K562 (cell line): ENCODE measurements around the gene ARMC9. TPM values are rescaled to one million over a fixed set of nuclear protein-coding genes. Genes with fewer than 3 reads are reported as not detected.

Experiments used
- CBFA2T3 ChIP-seq: fragments of 450-650 bp; IDR thresholded peaks from 2 replicates; pipeline ENCODE4 v1.6.1; 2017
- HMG20A ChIP-seq: fragments of 450-650 bp; formaldehyde crosslinking; conservative IDR thresholded peaks from 2 replicates; pipeline ENCODE4 v1.4.0; 2020; ENCODE audit warnings: mild to moderate bottlenecking, mixed read lengths
- PRMT5 ChIP-seq: sonication (generic); formaldehyde crosslinking; IDR thresholded peaks from 2 replicates; pipeline ENCODE4 v1.5.0; 2020; ENCODE audit warnings: missing genetic modification reagents
- polyA plus RNA-seq, 8 experiments: library from polyadenylated mRNA; depleted of rRNA in 4 of 8; stranded (reverse) in 5 of 8; unstranded in 3 of 8; fragments of >200 nt; fragmentation: Nextera tagmentation in 2 of 8; fragmentation: Illumina TruSeq in 1 of 8; extraction: Ambion mirVana in 2 of 8; extraction: Trizol in 1 of 8; gene quantifications; 2 replicates each; pipeline versions ENCODE4 v1.2.1 to v1.2.3, GENCODE V29; 2011 to 2014; ENCODE audit warnings: inconsistent platforms in 1 of 8, missing spikeins in 1 of 8
- total RNA-seq, 7 experiments: library from RNA; depleted of rRNA in 6 of 7; stranded (reverse); fragments of >200 nt in 6 of 7; fragmentation: Illumina TruSeq in 2 of 7; extraction: Trizol in 2 of 7; gene quantifications; 2 replicates each; pipeline versions ENCODE4 v1.2.1 to v1.2.3, GENCODE V29; 2011 to 2021; ENCODE audit warnings: low replicate concordance in 1 of 7
- TF ChIP-seq, protein P1 (sequence below): fragments of 200-600 bp; sonication (generic); IDR thresholded peaks from one replicate; pipeline ENCODE4 v1.6.1; 2012; ENCODE audit warnings: mild to moderate bottlenecking, low read depth, low read length, inconsistent platforms
- TF ChIP-seq, protein P2 (sequence below): sonication (generic); formaldehyde crosslinking; IDR thresholded peaks from 2 replicates; pipeline ENCODE4 v1.8.0; 2022; ENCODE audit warnings: mild to moderate bottlenecking, missing genetic modification reagents

ARMC9 gene
- total and polyA plus RNA-seq, 9 of the 15 experiments (the other 6 are each of a cell fraction or from before 2014, with no cell fraction given), result 0.36 to 2.3 (median 1.1) TPM

DNA sequence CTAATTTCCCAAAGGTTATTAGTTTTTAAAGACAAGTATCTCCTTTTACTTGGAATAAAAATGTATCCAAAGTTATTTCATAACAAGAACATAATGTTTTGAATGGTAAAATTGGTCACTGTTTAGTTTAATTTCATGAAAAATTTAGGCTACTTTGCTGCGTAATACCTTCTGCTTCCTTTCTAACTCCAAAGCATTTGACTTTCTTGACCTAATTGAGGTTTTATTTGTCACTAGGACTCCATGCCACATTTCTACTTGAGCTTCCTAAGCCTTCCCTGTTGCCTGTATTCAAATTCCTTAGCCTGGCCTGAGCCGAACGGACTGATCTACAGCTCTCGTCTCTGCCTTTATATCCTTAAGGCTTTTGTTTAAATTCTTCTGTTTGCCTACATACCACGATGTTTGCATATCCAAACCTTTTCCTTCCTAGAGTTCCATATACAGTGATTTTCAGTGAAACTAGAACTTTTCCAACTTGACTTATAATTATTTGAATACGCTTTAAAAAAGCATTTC lies 25.1 kb downstream of the ARMC9 start (continued):
- TF ChIP-seq, protein P1, sequence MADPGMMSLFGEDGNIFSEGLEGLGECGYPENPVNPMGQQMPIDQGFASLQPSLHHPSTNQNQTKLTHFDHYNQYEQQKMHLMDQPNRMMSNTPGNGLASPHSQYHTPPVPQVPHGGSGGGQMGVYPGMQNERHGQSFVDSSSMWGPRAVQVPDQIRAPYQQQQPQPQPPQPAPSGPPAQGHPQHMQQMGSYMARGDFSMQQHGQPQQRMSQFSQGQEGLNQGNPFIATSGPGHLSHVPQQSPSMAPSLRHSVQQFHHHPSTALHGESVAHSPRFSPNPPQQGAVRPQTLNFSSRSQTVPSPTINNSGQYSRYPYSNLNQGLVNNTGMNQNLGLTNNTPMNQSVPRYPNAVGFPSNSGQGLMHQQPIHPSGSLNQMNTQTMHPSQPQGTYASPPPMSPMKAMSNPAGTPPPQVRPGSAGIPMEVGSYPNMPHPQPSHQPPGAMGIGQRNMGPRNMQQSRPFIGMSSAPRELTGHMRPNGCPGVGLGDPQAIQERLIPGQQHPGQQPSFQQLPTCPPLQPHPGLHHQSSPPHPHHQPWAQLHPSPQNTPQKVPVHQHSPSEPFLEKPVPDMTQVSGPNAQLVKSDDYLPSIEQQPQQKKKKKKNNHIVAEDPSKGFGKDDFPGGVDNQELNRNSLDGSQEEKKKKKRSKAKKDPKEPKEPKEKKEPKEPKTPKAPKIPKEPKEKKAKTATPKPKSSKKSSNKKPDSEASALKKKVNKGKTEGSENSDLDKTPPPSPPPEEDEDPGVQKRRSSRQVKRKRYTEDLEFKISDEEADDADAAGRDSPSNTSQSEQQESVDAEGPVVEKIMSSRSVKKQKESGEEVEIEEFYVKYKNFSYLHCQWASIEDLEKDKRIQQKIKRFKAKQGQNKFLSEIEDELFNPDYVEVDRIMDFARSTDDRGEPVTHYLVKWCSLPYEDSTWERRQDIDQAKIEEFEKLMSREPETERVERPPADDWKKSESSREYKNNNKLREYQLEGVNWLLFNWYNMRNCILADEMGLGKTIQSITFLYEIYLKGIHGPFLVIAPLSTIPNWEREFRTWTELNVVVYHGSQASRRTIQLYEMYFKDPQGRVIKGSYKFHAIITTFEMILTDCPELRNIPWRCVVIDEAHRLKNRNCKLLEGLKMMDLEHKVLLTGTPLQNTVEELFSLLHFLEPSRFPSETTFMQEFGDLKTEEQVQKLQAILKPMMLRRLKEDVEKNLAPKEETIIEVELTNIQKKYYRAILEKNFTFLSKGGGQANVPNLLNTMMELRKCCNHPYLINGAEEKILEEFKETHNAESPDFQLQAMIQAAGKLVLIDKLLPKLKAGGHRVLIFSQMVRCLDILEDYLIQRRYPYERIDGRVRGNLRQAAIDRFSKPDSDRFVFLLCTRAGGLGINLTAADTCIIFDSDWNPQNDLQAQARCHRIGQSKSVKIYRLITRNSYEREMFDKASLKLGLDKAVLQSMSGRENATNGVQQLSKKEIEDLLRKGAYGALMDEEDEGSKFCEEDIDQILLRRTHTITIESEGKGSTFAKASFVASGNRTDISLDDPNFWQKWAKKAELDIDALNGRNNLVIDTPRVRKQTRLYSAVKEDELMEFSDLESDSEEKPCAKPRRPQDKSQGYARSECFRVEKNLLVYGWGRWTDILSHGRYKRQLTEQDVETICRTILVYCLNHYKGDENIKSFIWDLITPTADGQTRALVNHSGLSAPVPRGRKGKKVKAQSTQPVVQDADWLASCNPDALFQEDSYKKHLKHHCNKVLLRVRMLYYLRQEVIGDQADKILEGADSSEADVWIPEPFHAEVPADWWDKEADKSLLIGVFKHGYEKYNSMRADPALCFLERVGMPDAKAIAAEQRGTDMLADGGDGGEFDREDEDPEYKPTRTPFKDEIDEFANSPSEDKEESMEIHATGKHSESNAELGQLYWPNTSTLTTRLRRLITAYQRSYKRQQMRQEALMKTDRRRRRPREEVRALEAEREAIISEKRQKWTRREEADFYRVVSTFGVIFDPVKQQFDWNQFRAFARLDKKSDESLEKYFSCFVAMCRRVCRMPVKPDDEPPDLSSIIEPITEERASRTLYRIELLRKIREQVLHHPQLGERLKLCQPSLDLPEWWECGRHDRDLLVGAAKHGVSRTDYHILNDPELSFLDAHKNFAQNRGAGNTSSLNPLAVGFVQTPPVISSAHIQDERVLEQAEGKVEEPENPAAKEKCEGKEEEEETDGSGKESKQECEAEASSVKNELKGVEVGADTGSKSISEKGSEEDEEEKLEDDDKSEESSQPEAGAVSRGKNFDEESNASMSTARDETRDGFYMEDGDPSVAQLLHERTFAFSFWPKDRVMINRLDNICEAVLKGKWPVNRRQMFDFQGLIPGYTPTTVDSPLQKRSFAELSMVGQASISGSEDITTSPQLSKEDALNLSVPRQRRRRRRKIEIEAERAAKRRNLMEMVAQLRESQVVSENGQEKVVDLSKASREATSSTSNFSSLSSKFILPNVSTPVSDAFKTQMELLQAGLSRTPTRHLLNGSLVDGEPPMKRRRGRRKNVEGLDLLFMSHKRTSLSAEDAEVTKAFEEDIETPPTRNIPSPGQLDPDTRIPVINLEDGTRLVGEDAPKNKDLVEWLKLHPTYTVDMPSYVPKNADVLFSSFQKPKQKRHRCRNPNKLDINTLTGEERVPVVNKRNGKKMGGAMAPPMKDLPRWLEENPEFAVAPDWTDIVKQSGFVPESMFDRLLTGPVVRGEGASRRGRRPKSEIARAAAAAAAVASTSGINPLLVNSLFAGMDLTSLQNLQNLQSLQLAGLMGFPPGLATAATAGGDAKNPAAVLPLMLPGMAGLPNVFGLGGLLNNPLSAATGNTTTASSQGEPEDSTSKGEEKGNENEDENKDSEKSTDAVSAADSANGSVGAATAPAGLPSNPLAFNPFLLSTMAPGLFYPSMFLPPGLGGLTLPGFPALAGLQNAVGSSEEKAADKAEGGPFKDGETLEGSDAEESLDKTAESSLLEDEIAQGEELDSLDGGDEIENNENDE, result no peak
- no peak for TF ChIP-seq CBFA2T3
- TF ChIP-seq HMG20A, result no peak
- no peak for TF ChIP-seq PRMT5 (CRISPR knock-in tag)
- TF ChIP-seq, protein P2, sequence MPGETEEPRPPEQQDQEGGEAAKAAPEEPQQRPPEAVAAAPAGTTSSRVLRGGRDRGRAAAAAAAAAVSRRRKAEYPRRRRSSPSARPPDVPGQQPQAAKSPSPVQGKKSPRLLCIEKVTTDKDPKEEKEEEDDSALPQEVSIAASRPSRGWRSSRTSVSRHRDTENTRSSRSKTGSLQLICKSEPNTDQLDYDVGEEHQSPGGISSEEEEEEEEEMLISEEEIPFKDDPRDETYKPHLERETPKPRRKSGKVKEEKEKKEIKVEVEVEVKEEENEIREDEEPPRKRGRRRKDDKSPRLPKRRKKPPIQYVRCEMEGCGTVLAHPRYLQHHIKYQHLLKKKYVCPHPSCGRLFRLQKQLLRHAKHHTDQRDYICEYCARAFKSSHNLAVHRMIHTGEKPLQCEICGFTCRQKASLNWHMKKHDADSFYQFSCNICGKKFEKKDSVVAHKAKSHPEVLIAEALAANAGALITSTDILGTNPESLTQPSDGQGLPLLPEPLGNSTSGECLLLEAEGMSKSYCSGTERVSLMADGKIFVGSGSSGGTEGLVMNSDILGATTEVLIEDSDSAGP, result no peak
- TF ChIP-seq, all 486 proteins: peak for 0
